NOMO-1 treated with DMSO at 0.1 percent for 48 hours (cell line): ENCODE measurements around the gene GRWD1.

ENCODE experiments used
- DNase-seq: peaks from one replicate; lab custom pipeline; 2025; ENCODE audit not compliant: unreplicated experiment; lab: John Stamatoyannopoulos, UW

The GRWD1 gene

DNA sequence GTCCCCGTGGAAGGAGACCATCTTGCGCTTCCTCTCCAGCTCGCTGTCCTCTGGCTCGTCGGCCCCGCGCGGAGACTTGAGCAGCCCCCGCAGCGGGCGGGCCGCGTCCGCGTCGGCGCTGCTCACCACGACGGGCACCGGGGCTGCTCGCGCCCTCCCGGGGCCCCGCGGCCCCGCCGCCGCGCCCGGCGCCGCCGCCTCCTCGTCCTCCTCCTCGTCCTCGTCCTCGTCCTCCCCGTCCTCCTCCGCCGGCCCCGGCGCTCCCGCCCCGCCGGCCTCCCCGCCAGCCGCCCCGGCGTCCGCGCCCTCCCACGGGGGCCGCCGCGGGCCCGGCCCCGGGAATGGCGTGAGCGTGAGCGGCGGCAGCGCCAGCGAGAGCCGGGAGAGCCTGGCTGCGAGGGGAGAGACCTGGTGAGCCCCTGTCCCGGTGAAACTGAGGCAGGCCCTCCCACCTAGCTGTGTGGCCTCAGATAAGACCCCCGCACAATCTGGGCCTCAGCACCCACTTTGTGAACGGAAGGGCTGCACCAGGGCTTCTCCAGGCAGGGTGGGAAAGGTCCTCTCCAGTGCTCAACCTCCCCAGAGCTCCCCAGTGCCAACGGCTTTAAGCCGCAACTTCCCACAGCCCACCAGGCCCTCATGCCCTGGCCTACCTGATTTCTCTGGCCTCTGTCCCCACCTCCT is 48.1 kb downstream of the GRWD1 start:
- no peak for DNase-seq

- peak; percentile 11 for DNase-seq
These were observed 49.6 kb downstream of the GRWD1 start for GRCh38 chr19:48495396-48495795.

- no peak for DNase-seq
These were observed 51.4 kb downstream of the GRWD1 start for GRCh38 chr19:48496959-48497727.

- no peak for DNase-seq
These were observed 52.2 kb downstream of the GRWD1 start for GRCh38 chr19:48497728-48498594.

DNA sequence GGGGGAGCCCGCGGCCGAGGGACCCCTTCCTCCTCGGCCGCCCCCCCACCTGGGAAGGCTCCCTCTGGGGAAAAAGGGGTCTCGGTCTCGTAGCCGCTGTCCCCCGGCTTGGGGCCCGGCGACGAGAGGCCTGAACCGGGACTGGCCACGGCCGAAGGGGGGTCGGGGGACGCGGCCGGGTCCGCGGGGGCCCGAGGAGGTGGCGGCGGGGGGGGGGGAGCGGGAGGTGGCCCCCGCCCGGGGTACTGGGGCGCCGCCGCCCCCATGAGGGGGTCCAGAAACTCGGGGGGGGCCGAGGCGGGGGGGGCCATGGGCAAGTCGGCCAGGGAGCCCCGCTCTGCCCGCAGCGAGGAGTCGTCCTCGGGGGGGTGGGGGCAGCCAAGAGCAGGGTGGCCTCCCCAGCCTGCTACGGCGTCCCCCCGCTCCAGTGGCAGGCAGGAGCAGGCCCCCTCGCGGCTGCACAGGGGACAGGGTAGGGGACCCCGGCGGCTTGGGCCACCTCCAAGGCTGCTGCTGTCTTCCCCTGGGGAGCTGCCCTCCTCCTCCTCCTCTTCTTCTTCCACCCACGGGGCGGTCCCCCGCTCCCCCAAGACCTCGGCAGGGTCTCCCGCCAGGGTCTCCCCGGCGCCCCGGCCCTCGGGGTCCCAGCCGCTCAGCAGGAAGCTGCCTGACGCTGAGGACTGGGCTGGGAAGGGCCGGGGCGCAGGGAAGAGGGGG is 53.0 kb downstream of the GRWD1 start:
- no peak for DNase-seq

DNA sequence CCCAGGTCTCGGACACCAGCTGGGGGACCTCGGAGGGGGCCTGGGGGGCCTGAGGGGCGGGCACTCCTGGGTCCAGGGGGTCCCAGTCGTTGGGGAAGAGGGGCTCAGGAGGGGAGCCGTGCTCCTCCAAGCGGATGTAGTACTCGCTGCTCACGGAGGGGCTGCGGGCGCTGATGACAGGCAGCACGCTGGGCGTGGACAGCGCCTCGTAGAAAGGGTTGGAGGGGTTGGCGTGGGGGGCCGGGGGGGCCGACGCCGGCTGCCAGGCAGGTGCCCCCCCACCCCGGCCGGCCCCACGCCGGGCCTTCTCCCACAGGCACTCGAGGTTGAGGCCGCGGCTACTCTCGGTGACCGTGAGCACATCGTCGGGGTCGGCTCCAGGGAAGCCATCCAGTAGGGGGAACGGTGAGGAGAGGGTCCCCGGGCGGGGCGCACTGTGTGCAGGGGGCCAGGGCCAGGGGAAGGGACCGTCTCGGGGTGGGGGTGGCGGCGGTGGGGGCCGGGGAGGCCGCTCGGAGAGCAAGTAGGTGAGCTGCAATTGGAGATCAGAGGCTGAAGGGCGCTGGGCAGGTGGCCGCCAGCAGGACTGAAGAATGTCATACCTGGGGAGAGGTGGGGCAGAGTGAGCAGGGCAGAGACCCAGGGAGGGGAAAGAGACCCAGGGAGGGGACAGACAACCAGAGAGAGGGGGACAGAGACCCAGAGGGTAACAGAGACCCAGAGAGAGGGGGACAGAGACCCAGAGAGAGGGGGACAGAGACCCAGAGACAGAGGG is 53.7 kb downstream of the GRWD1 start:
- no peak for DNase-seq

DNA sequence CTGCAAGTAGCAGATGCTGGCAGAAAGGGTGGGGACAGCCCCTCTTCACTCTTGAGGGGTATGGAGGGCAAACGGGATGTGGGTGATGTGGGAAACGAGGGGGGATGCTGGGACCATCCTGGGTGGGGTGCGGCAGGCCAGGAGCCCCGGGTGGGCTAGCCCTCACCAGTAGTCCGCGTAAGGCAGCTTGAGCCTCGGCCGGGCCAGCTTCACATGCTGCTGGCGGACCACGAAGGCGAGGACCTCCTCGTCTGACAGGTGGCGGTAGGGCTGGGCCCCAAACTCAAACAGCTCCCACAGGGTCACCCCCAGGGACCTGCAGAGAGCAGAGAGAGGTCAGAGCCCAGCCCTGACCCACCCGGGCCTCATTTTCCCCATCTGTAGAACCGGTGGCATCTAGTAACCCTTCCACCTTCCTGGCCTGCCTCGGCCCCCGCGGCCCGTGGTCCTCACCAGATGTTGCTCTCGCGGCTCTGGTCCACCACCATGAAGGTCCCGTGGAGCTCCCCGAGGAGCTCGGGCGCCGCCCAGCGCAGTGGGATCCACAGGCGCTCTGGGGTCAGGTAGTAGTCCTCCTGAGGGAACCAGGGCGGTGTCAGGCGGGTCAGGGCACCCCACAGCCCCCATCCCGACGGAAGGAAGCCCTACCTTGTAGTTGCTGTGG is 55.2 kb downstream of the GRWD1 start:
- DNase-seq = no peak

- DNase-seq = peak; percentile 97
These were observed 55.9 kb downstream of the GRWD1 start for GRCh38 chr19:48501494-48502349.

- DNase-seq = no peak
These were observed 56.7 kb downstream of the GRWD1 start for GRCh38 chr19:48502350-48503018.

DNA sequence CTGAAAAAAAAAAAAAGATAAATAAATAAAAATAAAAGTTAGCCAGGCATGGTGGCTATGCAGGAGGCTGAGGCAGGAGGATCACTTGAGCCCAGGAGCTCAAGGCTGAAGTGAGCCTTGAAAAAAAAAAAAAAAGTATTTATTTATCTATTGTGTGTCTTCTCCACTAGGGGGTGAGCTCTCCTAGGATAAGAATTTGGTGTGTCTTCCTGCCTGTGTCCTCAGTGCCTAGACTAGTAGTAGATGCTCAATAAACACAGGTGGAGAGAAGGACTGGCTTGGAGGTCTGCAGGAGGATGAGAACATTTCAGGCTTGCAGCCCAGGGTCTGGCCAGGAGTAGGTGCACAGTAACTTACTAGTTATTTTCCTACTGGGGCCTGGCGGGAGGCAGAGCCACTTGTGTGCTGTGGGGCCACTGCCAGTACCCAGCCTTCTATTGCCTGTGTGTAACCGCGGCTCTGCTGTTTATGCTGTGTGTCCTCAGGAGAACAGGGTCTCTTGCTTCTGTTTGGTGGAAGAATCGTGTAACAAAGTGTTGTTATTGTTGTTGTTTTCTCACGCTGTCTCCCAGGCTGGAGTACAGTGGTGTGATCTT is 60.5 kb downstream of the GRWD1 start:
- peak; percentile 81 for DNase-seq
